Pancreas (tissue), 10 donors: Measurements from ENCODE around the gene C4orf51. TPM values are rescaled to one million over a fixed set of nuclear protein-coding genes. Genes with fewer than 3 reads are reported as not detected.

Source experiments
- ATAC-seq, 4 donors: fragments of 200-7000 bp; cut with Tn5 transposase; one replicate each; pipeline versions ENCODE4 v1.8.0 to v1.9.1; 2020; ENCODE audit warnings: mild to moderate bottlenecking in 4 of 4, moderate library complexity in 4 of 4
- DNase-seq, 6 donors: peaks; one replicate each; pipeline ENCODE4 v3.0.0-alpha.2; 2020
- FAIRE-seq: peaks from 2 replicates; lab custom pipeline; 2012; peaks lifted over from hg19 to GRCh38; lab: Jason Lieb, UNC
- H3K27ac ChIP-seq, 4 donors: fragments of 200-600 bp; sonication (generic); 1 replicate in 3 of 4; 2 replicates in 1 of 4; pipeline versions ENCODE4 v1.5.0 to v1.8.0; 2020
- H3K27me3 ChIP-seq, 4 donors: fragments of 200-600 bp; one replicate each; pipeline ENCODE4 v1.8.0; 2021
- H3K36me3 ChIP-seq, 3 donors: fragments of 200-600 bp; sonication (generic) in 1 of 3; one replicate each; pipeline versions ENCODE4 v1.5.0 to v1.8.0; 2020 to 2021
- H3K4me1 ChIP-seq, 3 donors: fragments of 200-600 bp; one replicate each; pipeline ENCODE4 v1.8.0; 2021
- H3K4me3 ChIP-seq, 4 donors: fragments of 200-600 bp; sonication (generic) in 2 of 4; one replicate each; pipeline versions ENCODE4 v1.5.0 to v1.8.0; 2020 to 2021
- H3K9me3 ChIP-seq, 4 donors: fragments of 200-600 bp; one replicate each; pipeline ENCODE4 v1.8.0; 2021
- CTCF ChIP-seq, 4 donors: fragments of 200-600 bp; sonication (generic) in 3 of 4; IDR thresholded peaks; one replicate each; pipeline versions ENCODE4 v1.5.0 to v1.8.0; 2021; ENCODE audit warnings: antibody characterized with exemption in 4 of 4
- WGBS, 2 donors: extraction: QIAGEN DNeasy Blood & Tissue Kit; methylation state at CpG; one replicate each; pipeline ENCODE4 v1.1.7; 2013; 5-methylcytosine and 5-hydroxymethylcytosine counted together
- intact Hi-C, 3 donors: fragments of 100-400 bp; cut with DNase I; formaldehyde crosslinking; loops; one replicate each; pipeline versions ENCODE4 v1.11.1 to v1.14.2; 2022
- polyA plus RNA-seq, 2 donors: library from polyadenylated mRNA; stranded (reverse); fragments of 200-250 nt; gene quantifications; one replicate each; pipeline ENCODE4 v1.2.3, GENCODE V29; 2013
- total RNA-seq, 6 donors: library from RNA; stranded (reverse); fragmentation: NEBNext Ultra II Directional in 4 of 6; extraction: Animal tissue kit (Norgen Biotek cat#: 25700) in 4 of 6; gene quantifications; one replicate each; pipeline versions ENCODE4 v1.2.1 to v1.2.4, GENCODE V29; 2021 to 2023
- donor health status: healthy with polysubstance abuse.
- donor health status: DM: no; HTN: no; CAD: no; lungs with moderate emphysema.
- donor health status: DM: no; HTN: no; CAD: no.
- donor health status: control.
- donor health status: control.
- donor health status: Bipolar disorder and iron deficiency.
- donor health status: DM: yes; HTN: yes; CAD: no.
- donor health status: DM: no; HTN: no; CAD: no.
- donor health status: DM: no; HTN: no; CAD: no.
- donor health status: DM: yes; HTN: yes; CAD: no.

The C4orf51 gene
- total and polyA plus RNA-seq, 8 donors, result not detected

GRCh38 chr4:145779319-145779801 is 99.4 kb downstream of the C4orf51 start:
- no peak for ATAC-seq
- no peak overlapping the region for H3K27ac ChIP-seq
- WGBS, 2 donors, result 93 to 95% methylated on average over 8 of the region's 8 CpGs
- H3K36me3 ChIP-seq, result peaks cover 0 to 2% (median 0%) of the 10 kb centered on the region in 3 donors
- H3K9me3 ChIP-seq, result no peaks in the 10 kb centered on the region
- no peaks in the 10 kb centered on the region for H3K27me3 ChIP-seq
- no peak overlapping the region for H3K4me3 ChIP-seq
- intact Hi-C loops, result no loop called here
- H3K4me1 ChIP-seq, result no peaks in the 10 kb centered on the region
- DNase-seq, result no peak
- no peak for TF ChIP-seq CTCF (IDR thresholded peaks at IDR 0.05)
- FAIRE-seq, result no peak

- Histone ChIP-seq H3K27me3 (no peaks in the 10 kb centered on the region), H3K4me3 (no peak overlapping the region), H3K4me1 (no peaks in the 10 kb centered on the region), H3K9me3 (no peaks in the 10 kb centered on the region), H3K36me3 (no peaks in the 10 kb centered on the region), H3K27ac (no peak overlapping the region)
- ATAC-seq, result no peak
- TF ChIP-seq CTCF (IDR thresholded peaks at IDR 0.05), result no peak
- no peak for DNase-seq
- no peak for FAIRE-seq
- WGBS, 2 donors, result 75 to 86% methylated on average over 2 of the region's 2 CpGs
- intact Hi-C loops, result no loop called here
These were observed 101.4 kb downstream of the C4orf51 start for GRCh38 chr4:145781351-145781750.

Other genes starting within 250 kb of the C4orf51 start
- gene SMAD1, start 198.3 kb upstream of the C4orf51 start, total RNA-seq, result 10 to 100 TPM; 11.4 to 19.3 (median 16.6) TPM
- gene SMAD1, start 198.3 kb upstream of the C4orf51 start, polyA plus RNA-seq, result 1 to 10 TPM; 2.6 to 4.6 TPM
- 1 to 10 TPM; 3.0 to 9.5 (median 5.5) TPM for gene MMAA, start 60.8 kb upstream of the C4orf51 start, total RNA-seq
- gene MMAA, start 60.8 kb upstream of the C4orf51 start, polyA plus RNA-seq, result 1 to 10 TPM; 4.6 to 6.2 TPM